A172 (cell line): ENCODE data around the gene PMPCB. TPM values are rescaled to one million over a fixed set of nuclear protein-coding genes. Genes with fewer than 3 reads are reported as not detected.

Experiments
- DNase-seq: peaks from one replicate; pipeline ENCODE4 v3.0.0-alpha.2; 2015; ENCODE audit warnings: low spot score
- total RNA-seq: library from RNA; depleted of rRNA; stranded (reverse); fragments of >200 nt; shearing (Covaris generic); gene quantifications from 2 replicates; pipeline ENCODE4 v1.2.3, GENCODE V29; 2014; rRNA removed

The PMPCB gene
- total RNA-seq, 1 experiment from 2014 or later = 104 TPM

GRCh38 chr7:103325744-103326143 is 28.5 kb downstream of the PMPCB start:
- DNase-seq = no peak

GRCh38 chr7:103336761-103337160 is 39.5 kb downstream of the PMPCB start:
- no peak for DNase-seq

- DNase-seq = no peak
Observed at GRCh38 chr7:103338864-103339263, 41.6 kb downstream of the PMPCB start.

GRCh38 chr7:103341466-103341865 is 44.2 kb downstream of the PMPCB start:
- DNase-seq = no peak

- DNase-seq = no peak
Observed at GRCh38 chr7:103343332-103343731, 46.1 kb downstream of the PMPCB start.

GRCh38 chr7:103343758-103344452 is 46.7 kb downstream of the PMPCB start:
- DNase-seq = peak; percentile 47

GRCh38 chr7:103344453-103345149 is 47.4 kb downstream of the PMPCB start, which contains the start of gene DNAJC2:
DNAJC2 (minus strand) TSS chr7:103344767; CDS start chr7:103344622, 145 bp downstream.
- peak; percentile 92 for DNase-seq

GRCh38 chr7:103346396-103346795 is 49.2 kb downstream of the PMPCB start:
- DNase-seq = no peak

GRCh38 chr7:103347507-103348267 is 50.5 kb downstream of the PMPCB start, which contains the start of gene PSMC2:
PSMC2 (plus strand) TSS chr7:103347643; CDS start chr7:103347712, 69 bp downstream.
- peak; percentile 89 for DNase-seq

GRCh38 chr7:103348452-103348851 is 51.2 kb downstream of the PMPCB start:
- DNase-seq = no peak

GRCh38 chr7:103348959-103349358 is 51.7 kb downstream of the PMPCB start:
- DNase-seq = no peak

- no peak for DNase-seq
Observed at GRCh38 chr7:103349805-103350204, 52.6 kb downstream of the PMPCB start.

Other genes starting within 250 kb of the PMPCB start
- gene FBXL13, start 222.6 kb upstream of the PMPCB start, total RNA-seq = 1.5 and 2.9 TPM in 2 replicates
- 73.4 and 75.3 TPM in 2 replicates for gene ARMC10, start 222.3 kb upstream of the PMPCB start, total RNA-seq
- 4.6 and 12.4 TPM in 2 replicates for gene NAPEPLD, start 148.3 kb upstream of the PMPCB start, total RNA-seq
- 50.2 and 56.2 TPM in 2 replicates for gene DNAJC2, start 47.3 kb downstream of the PMPCB start, total RNA-seq
- 518 and 689 TPM in 2 replicates for gene PSMC2, start 50.2 kb downstream of the PMPCB start, total RNA-seq
- gene SLC26A5, start 148.8 kb downstream of the PMPCB start, total RNA-seq = not detected in 2 replicates